COLO668 (cell line): ENCODE data around the gene COL20A1.
A peak's percentile ranks its signal among the peaks of the same experiment; 100 is the strongest.

Experiments used
- DNase-seq: peaks from one replicate; lab custom pipeline; 2025; ENCODE audit not compliant: unreplicated experiment; lab: John Stamatoyannopoulos, UW

Gene COL20A1

GRCh38 chr20:63319164-63320040, 26.4 kb downstream of the COL20A1 start:
- no peak for DNase-seq

GRCh38 chr20:63320041-63320511, 27.1 kb downstream of the COL20A1 start:
- no peak for DNase-seq

DNA sequence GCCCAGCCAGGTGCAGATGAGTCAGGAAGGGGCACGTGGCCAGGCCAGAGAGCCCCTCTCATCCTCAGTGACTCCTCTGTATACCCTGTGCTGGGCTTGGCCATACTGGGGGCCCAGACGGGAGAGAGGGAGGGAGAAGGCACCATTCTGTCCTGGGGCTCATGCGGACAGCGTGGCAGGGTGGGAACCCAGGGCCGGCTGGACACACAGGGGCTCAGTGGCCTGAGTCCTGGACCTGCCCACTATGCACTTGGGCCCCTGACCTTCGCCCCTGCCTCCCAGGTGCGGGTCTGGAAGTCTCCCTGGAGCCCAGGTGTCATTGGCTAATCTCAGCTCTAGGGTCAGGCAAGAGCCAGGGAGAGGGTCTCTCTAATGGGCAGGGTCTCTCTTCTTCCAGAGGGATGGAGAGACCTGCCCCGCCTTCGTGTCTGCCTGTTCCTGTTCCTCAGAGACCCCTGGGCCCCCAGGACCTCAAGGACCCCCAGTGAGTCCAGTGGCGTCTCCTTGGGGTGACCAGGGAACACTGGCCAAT, 27.7 kb downstream of the COL20A1 start:
- no peak for DNase-seq

- no peak for DNase-seq
These were observed 28.3 kb downstream of the COL20A1 start for GRCh38 chr20:63321148-63321831.

DNA sequence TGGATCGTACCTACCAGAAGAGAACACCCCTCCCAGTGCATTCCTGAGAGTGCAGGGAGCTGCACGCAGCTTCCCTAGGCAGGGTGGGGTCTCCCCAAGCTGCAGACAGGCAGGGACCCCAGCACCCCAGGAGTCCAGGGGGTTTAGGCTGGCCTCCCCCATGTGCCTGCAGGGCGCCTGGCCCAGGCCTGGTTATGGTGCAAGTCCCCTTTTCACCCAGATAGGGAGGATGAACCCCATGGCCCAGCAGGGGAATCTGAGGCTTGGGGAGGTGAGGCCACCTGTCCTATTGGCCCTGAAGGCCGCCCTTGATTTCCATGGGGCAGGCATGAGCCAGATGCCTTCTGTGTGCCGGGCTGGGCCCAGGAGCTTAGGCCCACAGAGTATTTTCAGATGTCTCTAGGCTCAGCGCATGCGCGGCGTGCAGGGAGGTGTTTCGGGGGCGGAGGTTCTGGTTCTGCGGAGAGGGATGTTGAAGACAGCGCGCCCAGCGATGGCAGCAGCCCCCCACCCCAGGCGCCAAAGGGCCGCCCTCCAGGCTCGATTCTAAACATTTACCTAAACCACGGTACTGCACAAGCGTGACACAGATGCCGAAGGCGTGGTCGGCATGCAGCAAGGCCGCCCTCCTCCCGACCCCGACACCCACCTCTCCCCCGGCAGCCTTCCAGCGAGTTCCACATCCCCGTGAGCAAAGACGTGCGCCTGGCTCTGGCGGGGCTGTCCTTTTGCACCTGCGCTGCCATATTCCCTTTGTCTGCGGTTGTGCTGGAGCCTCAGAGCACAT, 29.4 kb downstream of the COL20A1 start:
- no peak for DNase-seq

DNA sequence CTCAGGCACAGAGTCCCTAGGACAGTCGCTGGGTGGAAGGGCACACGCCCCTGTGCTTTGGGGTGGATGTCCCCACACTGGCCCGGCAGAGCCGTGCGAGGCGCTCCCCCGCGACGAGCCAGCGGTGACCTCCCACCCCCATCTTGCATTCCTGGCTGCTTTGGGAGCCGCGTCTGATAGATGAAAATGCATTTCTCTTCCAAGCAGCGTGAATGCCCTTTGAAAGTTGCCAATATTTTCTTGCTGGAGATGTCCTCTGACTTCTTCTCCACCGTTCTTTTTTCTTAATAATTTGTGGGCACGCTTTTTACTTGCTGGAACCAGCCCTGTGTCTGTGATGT, 29.9 kb downstream of the COL20A1 start:
- DNase-seq = no peak

DNA sequence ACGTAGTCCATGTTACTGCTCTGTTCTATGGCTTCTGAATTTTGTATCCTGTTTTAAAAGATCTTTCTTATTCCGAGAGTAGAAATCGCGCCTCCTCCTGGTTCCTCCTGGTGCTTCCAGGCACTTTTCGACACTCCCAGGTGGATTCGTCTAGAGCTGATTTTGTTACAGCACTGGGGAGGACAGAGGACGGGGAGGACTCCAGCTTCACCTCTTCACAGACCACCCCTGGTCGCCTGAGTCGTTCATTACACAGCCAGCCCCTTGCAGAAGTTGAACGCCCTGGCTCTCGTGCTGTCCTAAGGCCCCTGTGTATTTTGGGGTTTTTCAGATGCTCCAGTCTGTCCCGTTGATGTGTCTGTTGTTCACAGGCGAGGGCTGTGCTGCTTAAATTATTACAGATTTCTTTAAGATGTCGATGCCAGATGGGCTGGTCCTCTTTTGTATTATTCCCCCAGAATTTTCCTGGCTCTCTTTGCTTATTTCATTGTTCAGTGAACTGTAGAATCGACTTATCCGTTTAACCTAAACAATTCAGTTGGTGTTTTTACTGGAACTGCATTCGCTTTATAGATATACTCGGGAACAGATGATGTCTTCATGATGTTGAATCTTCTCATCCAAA, 30.5 kb downstream of the COL20A1 start:
- DNase-seq = no peak

DNA sequence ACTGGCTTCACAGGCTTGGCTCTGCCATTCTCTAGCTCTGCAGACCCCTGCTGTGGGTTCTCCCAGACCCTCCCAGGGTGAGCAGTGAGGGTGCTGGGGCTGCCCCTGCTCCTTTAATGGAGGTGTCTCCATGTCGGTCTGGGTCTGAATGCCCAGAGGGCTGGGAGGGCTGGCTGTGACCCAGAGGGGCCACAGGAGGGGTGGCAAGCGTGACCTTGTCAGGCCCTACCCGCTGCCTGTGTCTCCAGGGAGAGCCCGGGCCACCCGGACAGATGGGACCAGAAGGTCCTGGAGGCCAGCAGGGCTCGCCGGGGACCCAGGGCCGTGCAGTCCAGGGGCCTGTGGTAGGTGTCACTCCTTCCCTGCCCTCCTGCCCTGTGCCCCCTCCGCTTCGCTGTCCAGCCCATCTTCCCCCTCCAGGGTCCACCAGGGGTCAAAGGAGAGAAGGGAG, 32.1 kb downstream of the COL20A1 start:
- DNase-seq = no peak

DNA sequence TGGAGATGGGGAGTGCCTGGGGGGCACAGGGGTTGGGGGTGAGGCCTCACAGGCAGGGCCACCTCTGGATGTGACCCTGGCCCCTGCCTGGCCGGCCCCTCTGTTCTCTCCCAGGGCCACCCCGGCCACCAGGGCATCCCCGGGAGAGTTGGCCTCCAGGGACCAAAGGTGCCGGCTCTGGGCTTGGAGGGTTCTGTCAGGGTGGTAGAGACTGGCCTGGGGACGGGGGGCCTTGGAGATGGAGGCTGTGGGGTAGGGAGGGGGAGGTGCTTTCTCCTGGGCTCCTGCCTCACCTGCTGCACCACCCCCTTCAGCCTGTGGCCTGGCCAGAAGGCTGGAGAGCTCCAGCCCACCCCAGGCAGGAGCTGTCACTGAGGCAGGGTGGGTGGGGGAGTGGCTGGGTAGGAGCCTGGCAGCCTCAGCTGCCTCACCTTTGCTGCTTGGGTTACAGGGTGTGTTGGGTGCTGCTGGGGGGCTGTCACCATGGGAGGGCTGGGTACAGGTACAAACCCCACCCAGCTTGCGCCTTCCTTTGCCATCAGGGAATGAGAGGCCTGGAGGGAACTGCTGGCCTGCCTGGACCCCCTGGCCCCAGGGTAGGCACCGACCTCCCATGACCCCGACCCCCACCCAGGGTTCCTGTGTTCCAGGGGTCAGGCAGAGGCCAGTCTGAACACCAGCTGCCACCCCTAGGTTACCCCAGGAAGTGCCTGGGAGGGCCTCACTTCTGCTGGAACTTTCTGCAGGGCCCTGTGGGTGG, 32.7 kb downstream of the COL20A1 start:
- no peak for DNase-seq

- no peak for DNase-seq
These were observed 33.6 kb downstream of the COL20A1 start for GRCh38 chr20:63326314-63327230.

GRCh38 chr20:63327231-63327745, 34.3 kb downstream of the COL20A1 start:
- no peak for DNase-seq

GRCh38 chr20:63328026-63328700, 35.2 kb downstream of the COL20A1 start:
- peak; percentile 13 for DNase-seq

GRCh38 chr20:63328718-63329275, 35.8 kb downstream of the COL20A1 start:
- DNase-seq = no peak

DNA sequence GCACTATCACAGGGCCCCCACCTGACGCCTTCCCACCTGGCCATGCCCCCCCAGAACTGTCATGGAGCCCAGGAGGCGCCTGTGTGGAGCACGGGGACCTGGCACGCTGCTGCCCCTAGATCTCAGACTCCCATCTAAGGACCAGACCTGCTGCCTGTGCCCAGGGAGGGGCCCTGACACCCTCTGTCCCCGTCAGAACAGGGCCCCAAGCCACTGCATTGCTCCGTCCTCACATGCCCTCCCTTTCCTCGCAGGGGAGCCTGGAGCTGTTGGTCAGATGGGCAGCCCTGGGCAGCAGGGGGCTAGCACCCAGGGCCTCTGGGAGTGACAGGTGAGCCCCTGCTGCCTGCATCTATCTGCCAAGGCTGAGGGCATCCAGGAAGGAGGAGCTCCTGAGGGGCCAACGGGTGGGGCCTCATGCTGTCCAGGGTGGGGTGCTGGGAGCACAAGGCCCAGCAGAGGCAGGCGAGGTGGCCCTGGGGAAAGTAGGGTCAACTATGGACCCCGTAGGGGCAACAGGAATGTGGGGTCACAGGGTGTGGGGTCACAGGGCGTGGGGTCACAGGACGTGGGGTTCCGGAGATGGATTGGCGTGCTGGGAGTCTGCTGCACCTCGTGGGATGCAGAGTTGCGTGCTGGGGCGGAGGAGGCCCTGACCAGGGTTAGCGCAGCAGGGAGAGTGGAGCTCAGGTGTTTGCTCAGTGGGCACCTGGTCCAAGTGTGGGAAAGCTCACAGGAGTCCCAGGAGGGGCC, 36.5 kb downstream of the COL20A1 start:
- peak; percentile 22 for DNase-seq

GRCh38 chr20:63330084-63330760, 37.2 kb downstream of the COL20A1 start:
- no peak for DNase-seq

- no peak for DNase-seq
These were observed 38.0 kb downstream of the COL20A1 start for GRCh38 chr20:63330940-63331339.
